ENCODE data around the gene GATA2. TPM values are rescaled to one million over a fixed set of nuclear protein-coding genes. Genes with fewer than 3 reads are reported as not detected.

The GATA2 gene
- total RNA-seq, 6 donors from 2014 or later, result 17.8 to 97.0 (median 63.0) TPM

DNA sequence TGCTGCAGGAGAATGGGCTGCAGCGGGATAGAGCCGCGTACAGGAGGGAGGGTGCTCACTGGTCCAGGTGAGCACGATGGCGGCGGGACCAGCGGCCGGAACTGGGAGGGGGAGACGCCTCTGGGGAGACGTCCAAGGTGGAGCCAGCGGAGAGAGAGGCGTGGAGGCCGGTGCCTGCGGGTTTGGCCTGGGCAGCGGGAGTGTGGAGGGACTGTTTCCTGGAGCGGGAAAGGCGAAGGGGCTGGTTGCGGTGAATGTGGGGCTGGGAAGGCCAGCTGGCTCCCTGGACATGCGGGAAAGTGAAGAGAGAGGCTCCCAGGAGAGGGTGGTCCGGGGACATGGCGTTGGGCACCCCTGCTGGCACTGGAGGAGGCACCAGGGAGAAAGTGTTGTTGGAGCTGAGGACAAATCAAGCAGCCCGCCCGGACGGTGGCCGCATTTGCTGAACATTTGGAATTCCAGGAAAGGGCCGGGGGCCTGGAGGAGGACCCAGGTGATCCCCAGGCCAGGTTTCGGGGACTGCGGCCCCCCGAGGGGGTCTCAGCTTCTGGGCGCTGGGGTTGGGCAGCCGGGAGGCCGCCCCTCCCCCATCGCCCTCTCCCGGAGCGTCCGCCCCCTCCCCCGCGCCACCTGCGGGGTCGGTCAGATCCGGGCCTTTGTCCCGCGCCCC is 60.6 kb downstream of the GATA2 start:
- peaks cover 9 to 13% (median 12%) of the 10 kb centered on the region in 4 donors for H3K4me1 ChIP-seq
- H3K9me3 ChIP-seq, result no peaks in the 10 kb centered on the region
- H3K27me3 ChIP-seq, result peaks cover 0 to 18% (median 8%) of the 10 kb centered on the region in 4 donors
- DNase-seq (peak in 1 of 2 donors; percentile 76), ATAC-seq (ENCODE audit: low FRiP score in 2 of 2) (no peak)
- H3K4me3 ChIP-seq, result peak overlapping the region in 3 of 4 donors; percentile 27 to 49 (median 45)
- no peaks in the 10 kb centered on the region for H3K36me3 ChIP-seq
- H3K27ac ChIP-seq, result no peak overlapping the region
- no peak for TF ChIP-seq POLR2A (IDR thresholded peaks at IDR 0.05)
- no peak for TF ChIP-seq POLR2AphosphoS5 (IDR thresholded peaks at IDR 0.05)
- TF ChIP-seq EP300 (IDR thresholded peaks at IDR 0.05), result no peak
- TF ChIP-seq, protein P1, sequence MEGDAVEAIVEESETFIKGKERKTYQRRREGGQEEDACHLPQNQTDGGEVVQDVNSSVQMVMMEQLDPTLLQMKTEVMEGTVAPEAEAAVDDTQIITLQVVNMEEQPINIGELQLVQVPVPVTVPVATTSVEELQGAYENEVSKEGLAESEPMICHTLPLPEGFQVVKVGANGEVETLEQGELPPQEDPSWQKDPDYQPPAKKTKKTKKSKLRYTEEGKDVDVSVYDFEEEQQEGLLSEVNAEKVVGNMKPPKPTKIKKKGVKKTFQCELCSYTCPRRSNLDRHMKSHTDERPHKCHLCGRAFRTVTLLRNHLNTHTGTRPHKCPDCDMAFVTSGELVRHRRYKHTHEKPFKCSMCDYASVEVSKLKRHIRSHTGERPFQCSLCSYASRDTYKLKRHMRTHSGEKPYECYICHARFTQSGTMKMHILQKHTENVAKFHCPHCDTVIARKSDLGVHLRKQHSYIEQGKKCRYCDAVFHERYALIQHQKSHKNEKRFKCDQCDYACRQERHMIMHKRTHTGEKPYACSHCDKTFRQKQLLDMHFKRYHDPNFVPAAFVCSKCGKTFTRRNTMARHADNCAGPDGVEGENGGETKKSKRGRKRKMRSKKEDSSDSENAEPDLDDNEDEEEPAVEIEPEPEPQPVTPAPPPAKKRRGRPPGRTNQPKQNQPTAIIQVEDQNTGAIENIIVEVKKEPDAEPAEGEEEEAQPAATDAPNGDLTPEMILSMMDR (IDR thresholded peaks at IDR 0.05), result no peak
- 14 to 22% methylated on average over 23 to 29 of the region's 43 CpGs for WGBS, 2 donors

DNA sequence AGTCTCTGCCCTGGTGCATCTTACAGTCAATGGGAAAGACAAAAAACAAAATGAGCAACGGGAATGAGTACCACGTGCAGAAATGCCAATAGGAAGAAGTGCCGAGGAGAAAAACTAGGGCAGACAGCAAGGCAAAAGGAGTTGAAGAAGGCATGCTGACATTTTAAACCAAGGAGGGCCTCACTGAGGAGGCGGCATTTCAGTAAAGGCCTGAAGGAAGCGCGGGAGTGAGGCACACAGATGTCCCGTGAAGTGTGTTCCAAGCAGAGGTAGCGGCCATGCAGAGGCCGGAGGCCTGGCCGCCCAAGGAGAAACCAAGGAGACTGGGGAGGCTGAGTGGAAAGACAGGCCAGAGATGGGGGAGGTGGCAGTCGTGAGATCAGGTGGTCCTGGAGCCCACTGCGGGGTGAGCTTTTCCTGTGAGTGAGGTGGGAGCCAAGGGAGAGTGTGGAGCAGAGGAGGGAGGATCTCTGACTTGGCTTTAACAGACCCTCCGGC is 61.1 kb downstream of the GATA2 start:
- H3K9me3 ChIP-seq, result no peaks in the 10 kb centered on the region
- H3K4me1 ChIP-seq, result peaks cover 9 to 13% (median 12%) of the 10 kb centered on the region in 4 donors
- peak in 1 of 2 donors; percentile 27 for DNase-seq
- peaks cover 0 to 18% (median 8%) of the 10 kb centered on the region in 4 donors for H3K27me3 ChIP-seq
- H3K27ac ChIP-seq, result no peak overlapping the region
- no peak for TF ChIP-seq EP300 (IDR thresholded peaks at IDR 0.05)
- H3K36me3 ChIP-seq, result no peaks in the 10 kb centered on the region
- 77 to 79% methylated on average over 13 of the region's 13 CpGs for WGBS, 2 donors
- H3K4me3 ChIP-seq, result no peak overlapping the region
- no peak for ATAC-seq (ENCODE audit: low FRiP score in 2 of 2)

DNA sequence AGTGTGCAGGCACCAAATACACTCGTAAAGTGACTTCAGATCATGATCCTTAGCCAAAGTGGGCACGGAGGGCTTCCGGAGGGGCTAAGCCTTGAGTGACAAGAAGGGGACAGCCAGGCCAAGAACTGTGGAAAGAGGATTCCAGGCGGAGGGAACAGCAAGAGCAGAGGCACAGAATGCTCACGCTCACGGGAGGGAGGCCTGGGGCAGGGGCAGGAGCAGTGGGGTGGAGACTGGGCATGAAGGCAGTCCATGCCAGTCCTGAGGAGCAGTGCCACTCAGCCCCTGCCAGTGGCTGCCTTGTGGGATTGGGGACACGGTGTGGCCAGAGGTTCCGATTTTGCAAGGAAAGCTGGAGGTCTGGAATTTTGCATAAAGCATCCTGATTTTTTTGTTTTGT is 62.3 kb downstream of the GATA2 start:
- H3K4me1 ChIP-seq, result peaks cover 18 to 22% (median 18%) of the 10 kb centered on the region in 4 donors
- DNase-seq (no peak), ATAC-seq (ENCODE audit: low FRiP score in 2 of 2) (no peak)
- H3K9me3 ChIP-seq, result no peaks in the 10 kb centered on the region
- 87 to 88% methylated on average over 8 of the region's 8 CpGs for WGBS, 2 donors
- H3K27ac ChIP-seq, result no peak overlapping the region
- no peaks in the 10 kb centered on the region for H3K36me3 ChIP-seq
- no peak overlapping the region for H3K4me3 ChIP-seq
- TF ChIP-seq EP300 (IDR thresholded peaks at IDR 0.05) (no peak), POLR2AphosphoS5 (IDR thresholded peaks at IDR 0.05) (no peak), POLR2A (IDR thresholded peaks at IDR 0.05) (no peak)
- TF ChIP-seq, protein P1 (IDR thresholded peaks at IDR 0.05), result no peak
- peaks cover 0 to 20% (median 8%) of the 10 kb centered on the region in 4 donors for H3K27me3 ChIP-seq

DNA sequence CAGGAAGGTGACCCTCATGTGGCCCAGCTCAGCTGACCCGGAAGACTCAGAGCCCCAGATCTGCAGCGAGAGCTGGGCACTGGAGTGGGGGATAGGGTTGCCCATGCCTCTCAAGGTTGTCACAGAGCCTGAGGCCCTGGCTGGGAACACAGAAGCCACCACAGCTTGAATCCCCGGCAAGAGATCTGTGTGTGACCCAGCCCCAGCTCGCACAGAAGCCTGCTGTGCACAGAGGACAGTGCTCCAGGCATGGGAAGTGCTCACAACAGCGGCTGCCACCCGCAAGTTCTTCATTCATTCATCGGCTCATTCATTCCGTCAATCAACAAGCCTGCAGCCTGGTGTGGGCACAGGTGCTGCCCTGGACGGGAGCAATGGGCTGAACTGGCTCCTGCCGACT is 62.7 kb downstream of the GATA2 start:
- DNase-seq, result peak in 1 of 2 donors; percentile 41
- 81 to 94% methylated on average over 6 to 10 of the region's 10 CpGs for WGBS, 2 donors
- TF ChIP-seq, protein P1 (IDR thresholded peaks at IDR 0.05), result no peak
- TF ChIP-seq POLR2A (IDR thresholded peaks at IDR 0.05) (no peak), EP300 (IDR thresholded peaks at IDR 0.05) (no peak), POLR2AphosphoS5 (IDR thresholded peaks at IDR 0.05) (no peak)
- no peak for ATAC-seq (ENCODE audit: low FRiP score in 2 of 2)
- no peaks in the 10 kb centered on the region for H3K36me3 ChIP-seq
- H3K27ac ChIP-seq, result no peak overlapping the region
- peaks cover 0 to 20% (median 8%) of the 10 kb centered on the region in 4 donors for H3K27me3 ChIP-seq
- H3K9me3 ChIP-seq, result no peaks in the 10 kb centered on the region
- peaks cover 18 to 22% (median 18%) of the 10 kb centered on the region in 4 donors for H3K4me1 ChIP-seq
- H3K4me3 ChIP-seq, result no peak overlapping the region

DNA sequence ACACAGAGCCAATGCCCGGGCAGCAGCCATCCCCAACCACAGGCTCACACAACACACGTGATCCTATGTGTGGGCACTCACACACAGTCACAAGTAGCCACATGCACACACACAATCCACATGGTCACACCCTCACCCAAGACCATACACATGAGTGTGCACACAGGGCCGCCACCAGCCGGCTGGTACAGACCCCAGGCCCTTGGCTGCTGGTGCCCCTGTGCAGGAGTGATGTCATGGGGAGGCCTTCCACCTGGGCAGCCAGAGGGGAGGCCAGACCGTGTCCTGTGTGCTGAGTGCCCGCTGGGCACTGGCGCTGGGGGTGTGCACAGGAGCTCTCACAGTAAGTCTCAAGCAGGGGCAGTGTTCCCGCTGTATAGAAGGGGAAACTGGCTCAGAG is 63.2 kb downstream of the GATA2 start:
- no peak for TF ChIP-seq EP300 (IDR thresholded peaks at IDR 0.05)
- no peak for TF ChIP-seq POLR2AphosphoS5 (IDR thresholded peaks at IDR 0.05)
- TF ChIP-seq, protein P1 (IDR thresholded peaks at IDR 0.05), result no peak
- TF ChIP-seq POLR2A (IDR thresholded peaks at IDR 0.05), result no peak
- no peak for ATAC-seq (ENCODE audit: low FRiP score in 2 of 2)
- Histone ChIP-seq H3K4me3 (no peak overlapping the region), H3K9me3 (no peaks in the 10 kb centered on the region), H3K27me3 (peaks cover 0 to 20% (median 8%) of the 10 kb centered on the region in 4 donors), H3K36me3 (no peaks in the 10 kb centered on the region), H3K27ac (no peak overlapping the region), H3K4me1 (peaks cover 18 to 22% (median 18%) of the 10 kb centered on the region in 4 donors)
- WGBS, 2 donors, result 96 to 97% methylated on average over 5 to 8 of the region's 8 CpGs
- peak in 1 of 2 donors; percentile 58 for DNase-seq

Other genes with a start within 250 kb of the GATA2 start
- gene DNAJB8, start 26.3 kb downstream of the GATA2 start, total RNA-seq, result not detected
- gene RPN1, start 157.6 kb upstream of the GATA2 start, total RNA-seq, result 100 to 1,000 TPM in 5 of 6 donors, 10 to 100 TPM in 1; 81.7 to 321 (median 218) TPM
- 100 to 1,000 TPM in 5 of 6 donors, 10 to 100 TPM in 1; 72.3 to 287 (median 139) TPM for gene RAB7A, start 233.0 kb upstream of the GATA2 start, total RNA-seq